WTC11 (cell line): ENCODE data around the gene CXorf65. TPM values are rescaled to one million over a fixed set of nuclear protein-coding genes. Genes with fewer than 3 reads are reported as not detected.

Experiments used
- ATAC-seq: fragments of 200-7000 bp; cut with Tn5 transposase; 2 replicates; pipeline ENCODE4 v1.10.0; 2021; ENCODE audit warnings: mild to moderate bottlenecking, moderate library complexity
- CTCF ChIA-PET: fragments of 300-600 bp; sonication (Branson Sonifier 250); formaldehyde crosslinking; loops from one replicate; lab custom pipeline; 2021; ENCODE audit warnings: antibody characterized with exemption; lab: Charles Lee
- POLR2A ChIA-PET: fragments of 350-600 bp; sonication (Branson Sonifier 250); formaldehyde crosslinking; loops from one replicate; lab custom pipeline; 2021; ENCODE audit warnings: antibody characterized with exemption; lab: Charles Lee
- DNase-seq: peaks from one replicate; pipeline ENCODE4 v3.0.0; 2021; ENCODE audit warnings: low spot score
- H3K27ac Mint-ChIP-seq: 2 replicates; pipeline ENCODE4 v1.8.0; 2021; ENCODE audit warnings: mixed read lengths
- H3K27me3 Mint-ChIP-seq: 2 replicates; pipeline ENCODE4 v1.8.0; 2021; ENCODE audit warnings: low read depth, mild to moderate bottlenecking, moderate library complexity, mixed read lengths
- H3K36me3 Mint-ChIP-seq: 2 replicates; pipeline ENCODE4 v1.8.0; 2021; ENCODE audit warnings: mixed read lengths
- H3K4me1 Mint-ChIP-seq: 2 replicates; pipeline ENCODE4 v1.8.0; 2022; ENCODE audit warnings: mixed read lengths
- H3K4me3 Mint-ChIP-seq: 2 replicates; pipeline ENCODE4 v1.8.0; 2021; ENCODE audit warnings: mild to moderate bottlenecking, moderate library complexity, mixed read lengths
- H3K9me3 Mint-ChIP-seq: 2 replicates; pipeline ENCODE4 v1.8.0; 2021; ENCODE audit warnings: mixed read lengths
- FOXJ3 ChIP-seq: sonication (generic); formaldehyde crosslinking; IDR thresholded peaks from 2 replicates; pipeline ENCODE4 v1.9.0; 2021; ENCODE audit warnings: missing genetic modification reagents, mild to moderate bottlenecking, borderline replicate concordance
- FOXP1 ChIP-seq: sonication (generic); formaldehyde crosslinking; IDR thresholded peaks from 2 replicates; pipeline ENCODE4 v1.8.0; 2022; ENCODE audit warnings: missing genetic modification reagents, mild to moderate bottlenecking, moderate library complexity, borderline replicate concordance
- MXD4 ChIP-seq: fragments of 250-450 bp; sonication (Bioruptor Pico); IDR thresholded peaks from 2 replicates; pipeline ENCODE4 v1.8.0; 2021; ENCODE audit warnings: mild to moderate bottlenecking, moderate library complexity, borderline replicate concordance
- NR2C2 ChIP-seq: sonication (generic); formaldehyde crosslinking; IDR thresholded peaks from 2 replicates; pipeline ENCODE4 v1.8.0; 2022; ENCODE audit warnings: mild to moderate bottlenecking, missing genetic modification reagents
- OVOL2 ChIP-seq: fragments of 250-450 bp; sonication (Bioruptor Pico); IDR thresholded peaks from 2 replicates; pipeline ENCODE4 v1.9.0; 2021; ENCODE audit warnings: mild to moderate bottlenecking, borderline replicate concordance
- RELA ChIP-seq: sonication (generic); formaldehyde crosslinking; IDR thresholded peaks from 2 replicates; pipeline ENCODE4 v1.8.1; 2022; ENCODE audit warnings: missing genetic modification reagents, mild to moderate bottlenecking, borderline replicate concordance
- RORB ChIP-seq: fragments of 250-450 bp; sonication (Bioruptor Pico); IDR thresholded peaks from 2 replicates; pipeline ENCODE4 v1.9.0; 2021; ENCODE audit warnings: mild to moderate bottlenecking
- TEAD1 ChIP-seq: sonication (generic); formaldehyde crosslinking; IDR thresholded peaks from 2 replicates; pipeline ENCODE4 v1.8.0; 2022; ENCODE audit warnings: mild to moderate bottlenecking, missing genetic modification reagents
- ZNF317 ChIP-seq: sonication (generic); formaldehyde crosslinking; IDR thresholded peaks from 2 replicates; pipeline ENCODE4 v1.8.1; 2023; ENCODE audit warnings: low read depth, mild to moderate bottlenecking, moderate library complexity, missing genetic modification reagents, borderline replicate concordance
- ZNF423 ChIP-seq: fragments of 250-450 bp; sonication (Bioruptor Pico); IDR thresholded peaks from 2 replicates; pipeline ENCODE4 v2.1.2; 2022; ENCODE audit warnings: mild to moderate bottlenecking, moderate library complexity
- total RNA-seq: library from RNA; stranded (reverse); gene quantifications from 3 replicates; pipeline ENCODE4 v1.2.3, GENCODE V29; 2021
- TF ChIP-seq, protein P1 (sequence below): sonication (generic); formaldehyde crosslinking; IDR thresholded peaks from 2 replicates; pipeline ENCODE4 v1.8.1; 2023; ENCODE audit warnings: mild to moderate bottlenecking, moderate library complexity, missing genetic modification reagents
- TF ChIP-seq, protein P2 (sequence below): sonication (generic); formaldehyde crosslinking; IDR thresholded peaks from 2 replicates; pipeline ENCODE4 v1.8.1; 2023; ENCODE audit warnings: mild to moderate bottlenecking, missing genetic modification reagents, moderate library complexity
- TF ChIP-seq, protein P3 (sequence below): fragments of 250-450 bp; sonication (Bioruptor Pico); IDR thresholded peaks from 2 replicates; pipeline ENCODE4 v1.9.0; 2021; ENCODE audit warnings: mild to moderate bottlenecking, borderline replicate concordance
- TF ChIP-seq, protein P4 (sequence below): sonication (generic); formaldehyde crosslinking; IDR thresholded peaks from 2 replicates; pipeline ENCODE4 v1.8.0; 2023; ENCODE audit warnings: missing genetic modification reagents, mild to moderate bottlenecking, borderline replicate concordance
- TF ChIP-seq, protein P5 (sequence below): sonication (generic); formaldehyde crosslinking; IDR thresholded peaks from 2 replicates; pipeline ENCODE4 v1.8.1; 2022; ENCODE audit warnings: low read depth, missing genetic modification reagents, borderline replicate concordance
- TF ChIP-seq, protein P6 (sequence below): sonication (generic); formaldehyde crosslinking; IDR thresholded peaks from 2 replicates; pipeline ENCODE4 v1.8.0; 2023; ENCODE audit warnings: mild to moderate bottlenecking, missing genetic modification reagents

CXorf65 gene
- total RNA-seq, 1 experiment from 2014 or later = not detected

DNA sequence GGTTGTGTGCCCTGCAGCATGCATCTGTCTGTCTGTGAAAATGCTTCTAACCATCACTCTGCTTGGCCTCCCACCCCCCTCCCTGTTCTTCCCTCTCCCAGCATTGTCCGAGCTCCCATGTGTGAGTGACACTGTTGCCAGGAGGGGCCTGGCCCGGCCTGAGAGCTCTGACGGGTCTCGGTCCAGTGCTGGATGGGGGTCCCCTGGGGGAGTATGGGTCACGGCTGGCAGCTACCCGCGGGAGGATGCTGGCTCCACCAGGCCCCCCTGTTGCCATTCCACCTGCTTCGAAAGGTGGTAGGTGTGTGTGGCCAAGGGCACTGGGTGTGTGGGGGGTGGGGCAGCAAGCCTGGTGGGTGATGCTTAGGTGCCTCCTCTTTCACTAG, 41.7 kb upstream of the CXorf65 start:
- POLR2A ChIA-PET = interaction anchor here (1.0 kb wide), 1 partner anchor 34 kb away, joined by 4 read pairs; no protein-coding TSS in a partner anchor
- H3K4me3 Mint-ChIP-seq = no peak overlapping the region

DNA sequence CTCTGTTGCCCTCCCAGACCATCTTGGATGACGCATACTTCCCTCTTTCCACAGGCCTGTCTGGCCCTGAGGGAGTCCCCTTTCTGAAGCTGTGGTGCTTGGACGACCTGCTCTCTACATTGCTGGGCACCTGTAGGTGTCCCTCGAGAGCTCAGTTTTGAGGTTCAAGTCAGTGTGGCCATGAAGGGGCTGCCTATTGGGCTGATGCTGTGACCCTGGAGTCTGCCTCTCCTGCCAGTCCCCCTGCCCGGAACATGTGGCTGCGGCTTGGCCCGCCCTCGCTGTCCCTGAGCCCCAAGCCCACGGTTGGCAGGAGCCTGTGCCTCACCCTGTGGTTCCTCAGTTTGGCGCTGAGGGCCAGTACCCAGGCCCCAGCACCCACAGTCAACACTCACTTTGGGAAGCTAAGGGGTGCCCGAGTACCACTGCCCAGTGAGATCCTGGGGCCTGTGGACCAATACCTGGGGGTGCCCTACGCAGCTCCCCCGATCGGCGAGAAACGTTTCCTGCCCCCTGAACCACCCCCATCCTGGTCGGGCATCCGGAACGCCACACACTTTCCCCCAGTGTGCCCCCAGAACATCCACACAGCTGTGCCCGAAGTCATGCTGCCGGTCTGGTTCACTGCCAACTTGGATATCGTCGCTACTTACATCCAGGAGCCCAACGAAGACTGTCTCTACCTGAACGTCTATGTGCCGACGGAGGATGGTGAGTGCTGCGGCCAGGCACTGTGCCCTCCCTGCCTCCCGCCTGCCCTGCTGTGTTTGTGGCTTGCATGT, 41.1 kb upstream of the CXorf65 start:
- H3K4me3 Mint-ChIP-seq = no peak overlapping the region
- CTCF ChIA-PET = interaction anchor here (0.5 to 1.4 kb wide), 3 partner anchors 34 to 483 kb away, joined by 3 to 7 read pairs (median 3); partner anchors contain the start of gene NONO
- ATAC-seq (peak; percentile 21; the same call in 1 of the 2 replicates), DNase-seq (no peak)
- H3K36me3 Mint-ChIP-seq = no peaks in the 10 kb centered on the region
- POLR2A ChIA-PET = interaction anchor here (1.0 kb wide), 2 partner anchors 35 to 106 kb away, joined by 3 to 4 read pairs; partner anchors contain the start of gene ZMYM3
- H3K27me3 Mint-ChIP-seq = no peaks in the 10 kb centered on the region
- peaks cover 20% of the 10 kb centered on the region for H3K4me1 Mint-ChIP-seq
- no peak overlapping the region for H3K27ac Mint-ChIP-seq
- H3K9me3 Mint-ChIP-seq = no peaks in the 10 kb centered on the region
- TF ChIP-seq, protein P1, sequence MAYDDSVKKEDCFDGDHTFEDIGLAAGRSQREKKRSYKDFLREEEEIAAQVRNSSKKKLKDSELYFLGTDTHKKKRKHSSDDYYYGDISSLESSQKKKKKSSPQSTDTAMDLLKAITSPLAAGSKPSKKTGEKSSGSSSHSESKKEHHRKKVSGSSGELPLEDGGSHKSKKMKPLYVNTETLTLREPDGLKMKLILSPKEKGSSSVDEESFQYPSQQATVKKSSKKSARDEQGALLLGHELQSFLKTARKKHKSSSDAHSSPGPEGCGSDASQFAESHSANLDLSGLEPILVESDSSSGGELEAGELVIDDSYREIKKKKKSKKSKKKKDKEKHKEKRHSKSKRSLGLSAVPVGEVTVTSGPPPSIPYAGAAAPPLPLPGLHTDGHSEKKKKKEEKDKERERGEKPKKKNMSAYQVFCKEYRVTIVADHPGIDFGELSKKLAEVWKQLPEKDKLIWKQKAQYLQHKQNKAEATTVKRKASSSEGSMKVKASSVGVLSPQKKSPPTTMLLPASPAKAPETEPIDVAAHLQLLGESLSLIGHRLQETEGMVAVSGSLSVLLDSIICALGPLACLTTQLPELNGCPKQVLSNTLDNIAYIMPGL (CRISPR knock-in tag) = no peak
- TF ChIP-seq ZNF423 (CRISPR knock-in tag) (no peak), MXD4 (CRISPR knock-in tag) (no peak), TEAD1 (CRISPR knock-in tag) (no peak), RORB (CRISPR knock-in tag) (no peak), ZNF317 (no peak)
- TF ChIP-seq, protein P2, sequence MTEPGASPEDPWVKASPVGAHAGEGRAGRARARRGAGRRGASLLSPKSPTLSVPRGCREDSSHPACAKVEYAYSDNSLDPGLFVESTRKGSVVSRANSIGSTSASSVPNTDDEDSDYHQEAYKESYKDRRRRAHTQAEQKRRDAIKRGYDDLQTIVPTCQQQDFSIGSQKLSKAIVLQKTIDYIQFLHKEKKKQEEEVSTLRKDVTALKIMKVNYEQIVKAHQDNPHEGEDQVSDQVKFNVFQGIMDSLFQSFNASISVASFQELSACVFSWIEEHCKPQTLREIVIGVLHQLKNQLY (CRISPR knock-in tag) = no peak
- TF ChIP-seq, protein P3, sequence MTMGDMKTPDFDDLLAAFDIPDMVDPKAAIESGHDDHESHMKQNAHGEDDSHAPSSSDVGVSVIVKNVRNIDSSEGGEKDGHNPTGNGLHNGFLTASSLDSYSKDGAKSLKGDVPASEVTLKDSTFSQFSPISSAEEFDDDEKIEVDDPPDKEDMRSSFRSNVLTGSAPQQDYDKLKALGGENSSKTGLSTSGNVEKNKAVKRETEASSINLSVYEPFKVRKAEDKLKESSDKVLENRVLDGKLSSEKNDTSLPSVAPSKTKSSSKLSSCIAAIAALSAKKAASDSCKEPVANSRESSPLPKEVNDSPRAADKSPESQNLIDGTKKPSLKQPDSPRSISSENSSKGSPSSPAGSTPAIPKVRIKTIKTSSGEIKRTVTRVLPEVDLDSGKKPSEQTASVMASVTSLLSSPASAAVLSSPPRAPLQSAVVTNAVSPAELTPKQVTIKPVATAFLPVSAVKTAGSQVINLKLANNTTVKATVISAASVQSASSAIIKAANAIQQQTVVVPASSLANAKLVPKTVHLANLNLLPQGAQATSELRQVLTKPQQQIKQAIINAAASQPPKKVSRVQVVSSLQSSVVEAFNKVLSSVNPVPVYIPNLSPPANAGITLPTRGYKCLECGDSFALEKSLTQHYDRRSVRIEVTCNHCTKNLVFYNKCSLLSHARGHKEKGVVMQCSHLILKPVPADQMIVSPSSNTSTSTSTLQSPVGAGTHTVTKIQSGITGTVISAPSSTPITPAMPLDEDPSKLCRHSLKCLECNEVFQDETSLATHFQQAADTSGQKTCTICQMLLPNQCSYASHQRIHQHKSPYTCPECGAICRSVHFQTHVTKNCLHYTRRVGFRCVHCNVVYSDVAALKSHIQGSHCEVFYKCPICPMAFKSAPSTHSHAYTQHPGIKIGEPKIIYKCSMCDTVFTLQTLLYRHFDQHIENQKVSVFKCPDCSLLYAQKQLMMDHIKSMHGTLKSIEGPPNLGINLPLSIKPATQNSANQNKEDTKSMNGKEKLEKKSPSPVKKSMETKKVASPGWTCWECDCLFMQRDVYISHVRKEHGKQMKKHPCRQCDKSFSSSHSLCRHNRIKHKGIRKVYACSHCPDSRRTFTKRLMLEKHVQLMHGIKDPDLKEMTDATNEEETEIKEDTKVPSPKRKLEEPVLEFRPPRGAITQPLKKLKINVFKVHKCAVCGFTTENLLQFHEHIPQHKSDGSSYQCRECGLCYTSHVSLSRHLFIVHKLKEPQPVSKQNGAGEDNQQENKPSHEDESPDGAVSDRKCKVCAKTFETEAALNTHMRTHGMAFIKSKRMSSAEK (CRISPR knock-in tag) = no peak

More for the DNA sequence above, 41.7 kb upstream of the CXorf65 start:
- peaks cover 20% of the 10 kb centered on the region for H3K4me1 Mint-ChIP-seq
- ATAC-seq (no peak), DNase-seq (no peak)
- TF ChIP-seq, protein P4, sequence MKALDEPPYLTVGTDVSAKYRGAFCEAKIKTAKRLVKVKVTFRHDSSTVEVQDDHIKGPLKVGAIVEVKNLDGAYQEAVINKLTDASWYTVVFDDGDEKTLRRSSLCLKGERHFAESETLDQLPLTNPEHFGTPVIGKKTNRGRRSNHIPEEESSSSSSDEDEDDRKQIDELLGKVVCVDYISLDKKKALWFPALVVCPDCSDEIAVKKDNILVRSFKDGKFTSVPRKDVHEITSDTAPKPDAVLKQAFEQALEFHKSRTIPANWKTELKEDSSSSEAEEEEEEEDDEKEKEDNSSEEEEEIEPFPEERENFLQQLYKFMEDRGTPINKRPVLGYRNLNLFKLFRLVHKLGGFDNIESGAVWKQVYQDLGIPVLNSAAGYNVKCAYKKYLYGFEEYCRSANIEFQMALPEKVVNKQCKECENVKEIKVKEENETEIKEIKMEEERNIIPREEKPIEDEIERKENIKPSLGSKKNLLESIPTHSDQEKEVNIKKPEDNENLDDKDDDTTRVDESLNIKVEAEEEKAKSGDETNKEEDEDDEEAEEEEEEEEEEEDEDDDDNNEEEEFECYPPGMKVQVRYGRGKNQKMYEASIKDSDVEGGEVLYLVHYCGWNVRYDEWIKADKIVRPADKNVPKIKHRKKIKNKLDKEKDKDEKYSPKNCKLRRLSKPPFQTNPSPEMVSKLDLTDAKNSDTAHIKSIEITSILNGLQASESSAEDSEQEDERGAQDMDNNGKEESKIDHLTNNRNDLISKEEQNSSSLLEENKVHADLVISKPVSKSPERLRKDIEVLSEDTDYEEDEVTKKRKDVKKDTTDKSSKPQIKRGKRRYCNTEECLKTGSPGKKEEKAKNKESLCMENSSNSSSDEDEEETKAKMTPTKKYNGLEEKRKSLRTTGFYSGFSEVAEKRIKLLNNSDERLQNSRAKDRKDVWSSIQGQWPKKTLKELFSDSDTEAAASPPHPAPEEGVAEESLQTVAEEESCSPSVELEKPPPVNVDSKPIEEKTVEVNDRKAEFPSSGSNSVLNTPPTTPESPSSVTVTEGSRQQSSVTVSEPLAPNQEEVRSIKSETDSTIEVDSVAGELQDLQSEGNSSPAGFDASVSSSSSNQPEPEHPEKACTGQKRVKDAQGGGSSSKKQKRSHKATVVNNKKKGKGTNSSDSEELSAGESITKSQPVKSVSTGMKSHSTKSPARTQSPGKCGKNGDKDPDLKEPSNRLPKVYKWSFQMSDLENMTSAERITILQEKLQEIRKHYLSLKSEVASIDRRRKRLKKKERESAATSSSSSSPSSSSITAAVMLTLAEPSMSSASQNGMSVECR (CRISPR knock-in tag) = no peak
- TF ChIP-seq, protein P5, sequence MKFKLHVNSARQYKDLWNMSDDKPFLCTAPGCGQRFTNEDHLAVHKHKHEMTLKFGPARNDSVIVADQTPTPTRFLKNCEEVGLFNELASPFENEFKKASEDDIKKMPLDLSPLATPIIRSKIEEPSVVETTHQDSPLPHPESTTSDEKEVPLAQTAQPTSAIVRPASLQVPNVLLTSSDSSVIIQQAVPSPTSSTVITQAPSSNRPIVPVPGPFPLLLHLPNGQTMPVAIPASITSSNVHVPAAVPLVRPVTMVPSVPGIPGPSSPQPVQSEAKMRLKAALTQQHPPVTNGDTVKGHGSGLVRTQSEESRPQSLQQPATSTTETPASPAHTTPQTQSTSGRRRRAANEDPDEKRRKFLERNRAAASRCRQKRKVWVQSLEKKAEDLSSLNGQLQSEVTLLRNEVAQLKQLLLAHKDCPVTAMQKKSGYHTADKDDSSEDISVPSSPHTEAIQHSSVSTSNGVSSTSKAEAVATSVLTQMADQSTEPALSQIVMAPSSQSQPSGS (CRISPR knock-in tag) = no peak
- TF ChIP-seq OVOL2 (CRISPR knock-in tag) (no peak), NR2C2 (no peak), FOXJ3 (CRISPR knock-in tag) (no peak), FOXP1 (CRISPR knock-in tag) (no peak), RELA (CRISPR knock-in tag) (no peak)
- TF ChIP-seq, protein P6, sequence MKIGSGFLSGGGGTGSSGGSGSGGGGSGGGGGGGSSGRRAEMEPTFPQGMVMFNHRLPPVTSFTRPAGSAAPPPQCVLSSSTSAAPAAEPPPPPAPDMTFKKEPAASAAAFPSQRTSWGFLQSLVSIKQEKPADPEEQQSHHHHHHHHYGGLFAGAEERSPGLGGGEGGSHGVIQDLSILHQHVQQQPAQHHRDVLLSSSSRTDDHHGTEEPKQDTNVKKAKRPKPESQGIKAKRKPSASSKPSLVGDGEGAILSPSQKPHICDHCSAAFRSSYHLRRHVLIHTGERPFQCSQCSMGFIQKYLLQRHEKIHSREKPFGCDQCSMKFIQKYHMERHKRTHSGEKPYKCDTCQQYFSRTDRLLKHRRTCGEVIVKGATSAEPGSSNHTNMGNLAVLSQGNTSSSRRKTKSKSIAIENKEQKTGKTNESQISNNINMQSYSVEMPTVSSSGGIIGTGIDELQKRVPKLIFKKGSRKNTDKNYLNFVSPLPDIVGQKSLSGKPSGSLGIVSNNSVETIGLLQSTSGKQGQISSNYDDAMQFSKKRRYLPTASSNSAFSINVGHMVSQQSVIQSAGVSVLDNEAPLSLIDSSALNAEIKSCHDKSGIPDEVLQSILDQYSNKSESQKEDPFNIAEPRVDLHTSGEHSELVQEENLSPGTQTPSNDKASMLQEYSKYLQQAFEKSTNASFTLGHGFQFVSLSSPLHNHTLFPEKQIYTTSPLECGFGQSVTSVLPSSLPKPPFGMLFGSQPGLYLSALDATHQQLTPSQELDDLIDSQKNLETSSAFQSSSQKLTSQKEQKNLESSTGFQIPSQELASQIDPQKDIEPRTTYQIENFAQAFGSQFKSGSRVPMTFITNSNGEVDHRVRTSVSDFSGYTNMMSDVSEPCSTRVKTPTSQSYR = no peak
- H3K36me3 Mint-ChIP-seq = no peaks in the 10 kb centered on the region
- H3K27ac Mint-ChIP-seq = no peak overlapping the region
- H3K27me3 Mint-ChIP-seq = no peaks in the 10 kb centered on the region
- no peaks in the 10 kb centered on the region for H3K9me3 Mint-ChIP-seq
- CTCF ChIA-PET = interaction anchor here (0.5 kb wide), 1 partner anchor 483 kb away, joined by 3 read pairs; no protein-coding TSS in a partner anchor
